Tibial artery (tissue), 4 donors: ENCODE data around the gene WDR4.
A peak's percentile ranks its signal among the peaks of the same experiment; 100 is the strongest.

Source experiments
- DNase-seq, 2 donors: peaks; one replicate each; pipeline ENCODE4 v3.0.0-alpha.2; 2019
- H3K27ac ChIP-seq, 2 donors: fragments of 200-600 bp; sonication (generic) in 1 of 2; 1 replicate in 1 of 2; 2 replicates in 1 of 2; pipeline ENCODE4 v1.5.1; 2018 to 2019; ENCODE audit warnings: mild to moderate bottlenecking in 1 of 2
- H3K27me3 ChIP-seq, 2 donors: fragments of 200-600 bp; sonication (generic) in 1 of 2; one replicate each; pipeline versions ENCODE4 v1.5.1 to v1.6.0; 2016 to 2019
- H3K36me3 ChIP-seq, 3 donors: fragments of 200-600 bp; sonication (generic) in 2 of 3; one replicate each; pipeline ENCODE4 v1.5.1; 2016 to 2019; ENCODE audit warnings: mild to moderate bottlenecking in 2 of 3
- H3K4me1 ChIP-seq, 4 donors: fragments of 200-600 bp; sonication (generic) in 2 of 4; 1 replicate in 3 of 4; 2 replicates in 1 of 4; pipeline ENCODE4 v1.5.1; 2016 to 2019
- H3K4me3 ChIP-seq, 2 donors: fragments of 200-600 bp; sonication (generic) in 1 of 2; 1 replicate in 1 of 2; 2 replicates in 1 of 2; pipeline ENCODE4 v1.5.1; 2018 to 2019; ENCODE audit warnings: mild to moderate bottlenecking in 2 of 2
- H3K9me3 ChIP-seq, 3 donors: fragments of 200-600 bp; sonication (generic) in 1 of 3; one replicate each; pipeline ENCODE4 v1.5.1; 2016 to 2019
- intact Hi-C: fragments of 100-400 bp; cut with DNase I; formaldehyde crosslinking; loops from one replicate; pipeline ENCODE4 v1.15.0; 2023; ENCODE audit warnings: low total_unique reads
- TF ChIP-seq, protein P1 (sequence below), 2 experiments: fragments of 200-600 bp in 1 of 2; fragments of 450-650 bp in 1 of 2; IDR thresholded peaks; one replicate each; pipeline ENCODE4 v1.5.1; 2017 to 2019; ENCODE audit warnings: antibody characterized with exemption in 2 of 2, mild to moderate bottlenecking in 1 of 2, moderate library complexity in 1 of 2

WDR4 gene

DNA sequence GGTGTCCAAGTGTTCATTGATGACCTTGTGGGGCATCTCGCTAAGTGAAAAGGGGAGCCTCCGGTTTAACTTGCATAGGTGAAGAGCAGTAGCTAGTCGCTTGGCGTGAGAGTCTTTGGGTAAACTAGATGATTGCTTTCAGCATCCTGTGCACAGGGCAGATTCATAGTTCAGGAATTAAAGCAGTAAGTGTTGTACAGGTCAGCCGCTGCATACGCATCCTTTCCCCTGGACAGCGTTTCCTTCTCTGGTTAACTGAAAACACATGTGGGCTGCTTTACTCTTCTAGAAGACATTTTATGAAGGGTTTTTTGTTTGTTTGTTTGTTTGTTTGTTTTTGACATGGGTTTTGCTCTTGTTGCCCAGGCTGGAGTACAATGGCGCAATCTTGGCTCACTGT, 25.9 kb upstream of the WDR4 start:
- Histone ChIP-seq H3K4me1 (peaks cover 0 to 3% (median 0%) of the 10 kb centered on the region in 4 donors), H3K27ac (no peak overlapping the region), H3K4me3 (no peak overlapping the region), H3K36me3 (peaks cover 58 to 93% (median 79%) of the 10 kb centered on the region in 3 donors), H3K27me3 (no peaks in the 10 kb centered on the region), H3K9me3 (no peaks in the 10 kb centered on the region)
- no peak for DNase-seq
- TF ChIP-seq, protein P1, sequence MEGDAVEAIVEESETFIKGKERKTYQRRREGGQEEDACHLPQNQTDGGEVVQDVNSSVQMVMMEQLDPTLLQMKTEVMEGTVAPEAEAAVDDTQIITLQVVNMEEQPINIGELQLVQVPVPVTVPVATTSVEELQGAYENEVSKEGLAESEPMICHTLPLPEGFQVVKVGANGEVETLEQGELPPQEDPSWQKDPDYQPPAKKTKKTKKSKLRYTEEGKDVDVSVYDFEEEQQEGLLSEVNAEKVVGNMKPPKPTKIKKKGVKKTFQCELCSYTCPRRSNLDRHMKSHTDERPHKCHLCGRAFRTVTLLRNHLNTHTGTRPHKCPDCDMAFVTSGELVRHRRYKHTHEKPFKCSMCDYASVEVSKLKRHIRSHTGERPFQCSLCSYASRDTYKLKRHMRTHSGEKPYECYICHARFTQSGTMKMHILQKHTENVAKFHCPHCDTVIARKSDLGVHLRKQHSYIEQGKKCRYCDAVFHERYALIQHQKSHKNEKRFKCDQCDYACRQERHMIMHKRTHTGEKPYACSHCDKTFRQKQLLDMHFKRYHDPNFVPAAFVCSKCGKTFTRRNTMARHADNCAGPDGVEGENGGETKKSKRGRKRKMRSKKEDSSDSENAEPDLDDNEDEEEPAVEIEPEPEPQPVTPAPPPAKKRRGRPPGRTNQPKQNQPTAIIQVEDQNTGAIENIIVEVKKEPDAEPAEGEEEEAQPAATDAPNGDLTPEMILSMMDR (IDR thresholded peaks at IDR 0.05): no peak
- intact Hi-C loops: no loop called here

DNA sequence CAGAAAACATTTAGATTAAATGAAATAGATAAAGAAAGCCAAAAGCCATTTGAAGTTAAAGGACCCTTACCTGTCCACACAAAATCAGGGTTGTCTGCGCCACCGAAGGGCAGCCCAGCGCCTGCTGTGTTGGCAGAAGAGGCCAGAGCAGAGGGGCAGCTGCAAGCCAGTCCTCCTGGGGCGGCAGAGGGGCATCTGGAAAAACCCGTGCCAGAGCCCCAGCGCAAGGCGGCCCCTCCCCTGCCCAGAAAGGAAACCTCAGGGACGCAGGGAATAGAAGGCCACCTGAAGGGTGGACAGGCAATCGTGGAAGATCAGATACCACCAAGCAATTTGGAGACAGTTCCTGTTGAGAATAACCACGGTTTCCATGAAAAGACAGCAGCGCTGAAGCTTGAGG, 24.5 kb upstream of the WDR4 start:
- H3K36me3 ChIP-seq: peaks cover 54 to 93% (median 79%) of the 10 kb centered on the region in 3 donors
- no peak overlapping the region for H3K27ac ChIP-seq
- TF ChIP-seq, protein P1 (IDR thresholded peaks at IDR 0.05): no peak
- H3K27me3 ChIP-seq: no peaks in the 10 kb centered on the region
- intact Hi-C loops: no loop called here
- H3K9me3 ChIP-seq: no peaks in the 10 kb centered on the region
- no peak for DNase-seq
- H3K4me3 ChIP-seq: no peak overlapping the region
- H3K4me1 ChIP-seq: peaks cover 0 to 3% (median 0%) of the 10 kb centered on the region in 4 donors

DNA sequence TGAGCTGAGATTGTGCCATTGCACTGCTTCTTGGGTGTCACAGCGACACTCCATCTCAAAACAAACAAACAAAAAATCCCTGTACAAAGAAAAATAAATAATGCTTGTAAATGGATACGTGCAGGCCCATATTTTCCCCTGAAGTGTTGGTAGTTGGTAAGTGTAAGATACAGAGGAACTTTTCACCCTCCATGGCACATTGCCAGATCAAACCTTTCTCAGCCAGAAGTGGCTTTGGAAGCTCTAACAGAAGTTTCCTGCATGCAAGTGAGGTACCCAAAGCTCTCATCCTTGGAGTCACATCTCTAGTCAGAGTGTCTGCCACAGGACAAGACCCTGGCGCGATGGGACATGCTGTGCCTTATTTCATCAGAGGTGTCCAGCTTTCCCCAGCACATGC, 21.1 kb upstream of the WDR4 start:
- intact Hi-C loops: no loop called here
- H3K36me3 ChIP-seq: peaks cover 41 to 82% (median 74%) of the 10 kb centered on the region in 3 donors
- peaks cover 0 to 8% (median 1%) of the 10 kb centered on the region in 4 donors for H3K4me1 ChIP-seq
- no peak for DNase-seq
- no peaks in the 10 kb centered on the region for H3K27me3 ChIP-seq
- H3K27ac ChIP-seq: no peak overlapping the region
- TF ChIP-seq, protein P1 (IDR thresholded peaks at IDR 0.05): no peak
- H3K9me3 ChIP-seq: no peaks in the 10 kb centered on the region
- no peak overlapping the region for H3K4me3 ChIP-seq

DNA sequence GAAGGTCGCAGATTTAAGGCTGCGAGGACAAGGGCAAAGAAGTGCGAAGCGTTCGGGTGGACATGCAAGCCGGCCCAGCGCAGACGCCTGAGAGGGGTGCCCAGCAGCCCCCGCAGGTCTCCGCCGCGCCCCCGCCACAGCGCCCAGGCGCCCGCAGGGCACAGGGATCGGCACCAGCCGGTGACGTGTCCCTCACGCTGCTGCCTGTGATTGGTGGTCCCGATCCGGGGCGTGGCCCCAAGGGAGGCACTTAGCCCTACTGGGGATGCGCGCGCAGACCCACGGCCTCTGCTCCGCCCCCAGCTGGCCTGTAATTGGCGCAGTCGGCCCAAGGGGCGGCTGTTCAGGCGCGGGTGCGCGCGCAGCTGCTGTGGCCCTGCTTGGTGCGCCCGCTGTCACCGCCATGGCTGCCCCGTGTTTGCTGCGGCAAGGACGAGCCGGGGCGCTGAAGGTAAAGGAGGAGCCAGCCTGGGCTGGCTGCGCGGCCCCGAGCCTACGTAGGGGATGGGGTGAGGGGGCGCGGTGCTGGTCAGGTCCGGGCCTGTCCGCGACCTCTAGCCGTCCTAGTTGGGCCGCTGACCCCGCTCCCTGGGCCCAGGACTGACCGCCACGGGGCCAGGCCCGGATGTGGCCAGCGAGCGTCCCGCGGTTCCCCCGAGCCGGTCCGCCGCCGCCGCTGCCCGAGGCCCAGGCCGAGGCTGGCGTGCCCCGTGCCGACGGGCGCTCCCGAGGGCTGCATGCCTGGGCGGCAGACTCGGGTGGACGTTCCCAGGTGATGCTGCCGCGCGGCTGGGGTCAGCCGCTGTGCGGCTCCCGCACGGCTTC, 13.8 kb upstream of the WDR4 start, which contains the start of gene NDUFV3:
TSS of gene NDUFV3 (plus strand) at position 379 of the 825 bp plus-strand sequence. CDS start at position 404, 25 bp downstream.
- intact Hi-C loops: loop anchor here (10.0 kb wide), 1 partner anchor 82 kb away; the partner anchor contains the start of gene PKNOX1
- Histone ChIP-seq H3K9me3 (no peaks in the 10 kb centered on the region), H3K4me3 (peak within 1 kb of the TSS; percentile 85 to 94), H3K36me3 (peaks cover 3 to 19% (median 13%) of the 10 kb centered on the region in 3 donors), H3K27ac (peak within 1 kb of the TSS; percentile 93 to 96), H3K4me1 (peaks cover 0 to 17% (median 5%) of the 10 kb centered on the region in 4 donors), H3K27me3 (no peaks in the 10 kb centered on the region)
- DNase-seq: peak; percentile 100
- TF ChIP-seq, protein P1 (IDR thresholded peaks at IDR 0.05): no peak

DNA sequence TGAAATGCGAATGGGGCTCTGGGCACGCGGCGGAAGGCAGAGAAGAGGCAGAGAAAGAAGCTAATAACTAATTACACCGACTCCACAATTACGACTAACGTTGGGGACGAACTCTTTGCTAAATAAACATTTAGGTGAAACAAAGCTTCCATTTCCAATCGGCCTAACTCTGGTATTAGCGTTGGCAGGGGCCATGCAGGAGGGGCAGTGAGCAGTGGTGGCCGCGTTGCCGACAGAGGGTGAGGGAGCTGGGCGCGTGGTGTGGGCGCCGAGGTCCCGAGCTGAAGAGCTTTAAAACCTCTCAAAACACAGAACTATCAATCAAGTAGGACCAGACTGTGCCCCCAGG, 13.2 kb upstream of the WDR4 start:
- H3K4me1 ChIP-seq: peaks cover 0 to 15% (median 5%) of the 10 kb centered on the region in 4 donors
- H3K27ac ChIP-seq: peak overlapping the region; percentile 93 to 96
- no peaks in the 10 kb centered on the region for H3K9me3 ChIP-seq
- TF ChIP-seq, protein P1 (IDR thresholded peaks at IDR 0.05): no peak
- intact Hi-C loops: loop anchor here (10.0 kb wide), 1 partner anchor 82 kb away; the partner anchor contains the start of gene PKNOX1
- H3K27me3 ChIP-seq: no peaks in the 10 kb centered on the region
- H3K36me3 ChIP-seq: peaks cover 0 to 13% (median 7%) of the 10 kb centered on the region in 3 donors
- H3K4me3 ChIP-seq: peak overlapping the region; percentile 85 to 94
- DNase-seq: no peak
